ENCODE data around the gene BAIAP2.
A peak's percentile ranks its signal among the peaks of the same experiment; 100 is the strongest.

Gene BAIAP2

DNA sequence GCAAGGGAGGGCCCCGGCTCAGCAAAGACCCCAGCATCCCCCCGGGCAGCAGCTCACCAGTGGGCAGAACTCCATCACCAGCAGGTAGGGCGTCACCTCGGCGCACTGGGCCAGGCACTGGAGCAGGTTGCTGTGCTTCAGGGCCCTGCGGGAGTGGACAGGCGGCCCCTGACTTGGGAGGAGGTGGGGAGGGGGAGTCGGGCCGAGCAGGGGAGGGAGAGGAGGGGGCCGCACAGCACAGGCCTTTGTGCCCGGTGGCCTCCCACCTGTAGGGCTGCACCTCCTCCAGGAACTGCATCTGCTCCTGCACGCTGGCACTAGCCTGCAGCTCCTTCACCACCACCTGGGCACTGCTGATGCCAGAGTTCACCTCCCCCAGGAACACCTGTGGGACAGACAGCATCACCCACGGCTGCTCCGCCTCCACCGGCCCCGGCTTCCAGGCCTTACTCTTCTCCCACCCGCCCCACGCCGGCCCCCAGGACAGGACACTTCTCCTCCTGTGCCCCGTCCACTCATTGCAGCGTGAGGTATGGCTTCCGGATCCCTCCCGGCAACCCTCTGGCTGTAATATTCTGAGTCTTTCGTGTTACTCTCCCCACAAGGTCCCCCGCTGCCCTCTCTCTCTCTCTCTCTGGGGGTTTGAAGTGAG is 92.7 kb downstream of the BAIAP2 start:
- no peak for DNase-seq

- DNase-seq, result no peak
Measured at GRCh38 chr17:81128338-81128737, 93.4 kb downstream of the BAIAP2 start.

- DNase-seq, result no peak
Measured at GRCh38 chr17:81128774-81129173, 93.8 kb downstream of the BAIAP2 start.

DNA sequence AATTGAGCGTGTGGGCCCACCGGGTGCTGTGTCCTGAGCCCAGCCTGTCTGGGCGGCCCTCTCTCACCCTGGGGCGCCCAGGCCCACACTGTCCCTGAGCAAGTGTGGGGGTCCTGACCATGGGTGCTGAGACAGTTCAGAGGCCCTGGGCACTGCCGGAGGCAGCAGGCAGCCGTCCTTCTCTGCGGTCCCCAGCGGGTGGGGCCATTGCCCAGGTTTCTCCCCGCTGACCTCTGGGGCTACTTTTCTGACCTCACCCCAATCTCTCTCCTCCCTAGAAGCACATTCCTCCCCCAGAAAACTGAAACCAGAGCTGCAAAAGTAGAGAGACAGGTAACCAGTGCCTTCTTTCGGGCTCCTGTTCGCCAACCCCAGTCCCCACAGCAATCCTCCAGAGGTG is 94.3 kb downstream of the BAIAP2 start:
- DNase-seq, result no peak

DNA sequence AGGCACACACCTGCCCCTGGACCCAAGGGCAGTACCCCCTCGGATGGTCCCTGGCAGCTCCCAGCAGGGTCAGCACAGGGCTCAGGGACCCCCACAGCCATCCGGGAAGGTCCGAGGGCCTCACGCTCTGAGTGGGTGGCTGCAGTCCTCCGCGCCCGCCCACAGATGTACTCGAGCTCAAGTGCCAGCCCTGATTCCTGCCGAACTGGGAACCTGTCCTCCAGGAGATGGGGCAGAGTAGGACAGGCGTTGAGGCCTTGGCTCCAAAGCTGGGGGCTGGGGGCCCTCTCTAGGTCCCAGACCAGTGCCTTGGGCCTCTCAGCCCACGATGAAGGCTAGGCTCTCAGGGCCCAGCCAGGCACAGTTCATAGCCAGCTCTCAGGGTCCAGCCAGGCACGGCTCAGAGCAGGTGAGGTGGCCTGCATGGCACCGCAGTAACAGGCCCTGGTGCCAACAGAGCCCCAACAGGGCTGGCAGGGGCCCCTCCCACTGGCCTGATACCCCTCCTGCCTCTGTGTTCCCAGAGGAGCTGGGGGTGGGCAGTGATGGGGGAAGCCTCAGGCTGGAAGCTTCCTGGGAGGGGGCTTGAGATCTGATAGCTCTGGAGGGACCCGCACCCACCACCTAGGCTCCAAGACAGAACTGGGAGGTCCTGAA is 94.9 kb downstream of the BAIAP2 start:
- DNase-seq, result no peak

DNA sequence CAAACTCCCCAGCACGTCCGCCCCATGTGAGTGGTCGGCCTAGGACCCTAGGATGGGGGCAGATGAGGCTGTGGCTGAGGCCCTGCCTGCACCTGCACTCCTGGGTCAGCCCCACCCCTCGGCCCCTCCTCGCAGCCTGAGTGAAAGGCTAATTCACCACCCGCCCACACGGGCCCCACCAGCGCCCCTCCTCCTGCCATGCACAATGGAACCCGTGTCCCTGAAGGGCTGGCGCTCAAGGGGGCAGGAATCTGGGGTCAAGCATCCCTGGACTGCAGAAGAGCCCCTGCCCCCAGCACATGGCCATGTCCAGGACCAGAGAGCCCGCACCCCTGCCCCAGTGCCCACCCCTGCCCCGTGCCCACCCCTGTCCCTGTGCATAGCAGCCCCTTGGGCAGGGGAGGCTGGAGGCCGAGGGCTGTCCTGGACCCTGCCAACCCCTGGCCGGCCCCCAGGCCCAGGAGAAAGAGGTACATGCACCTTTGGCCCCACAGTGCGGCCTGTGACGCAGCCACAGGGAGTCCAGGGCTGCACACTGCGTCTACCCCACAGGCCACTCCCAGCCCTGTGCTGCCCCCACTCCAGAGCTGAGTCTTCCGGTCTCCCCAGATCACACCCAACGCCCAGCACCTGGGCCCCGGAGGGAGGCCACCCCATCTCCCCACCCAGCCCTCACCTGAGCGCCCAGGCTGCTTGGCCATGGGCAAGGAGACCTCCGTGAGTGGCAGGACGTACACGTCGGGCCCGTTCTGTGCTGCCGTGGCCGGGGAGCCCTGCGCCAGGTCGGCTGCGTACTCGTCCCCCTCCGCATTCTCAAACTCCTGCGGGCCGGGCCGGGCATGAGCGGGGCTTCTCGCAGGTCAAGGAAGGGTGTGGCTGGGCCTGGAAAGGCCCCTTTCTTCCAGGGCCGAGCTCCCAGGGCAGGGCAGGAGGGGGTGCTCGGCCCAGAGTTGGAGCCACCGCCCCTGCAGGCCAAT is 95.7 kb downstream of the BAIAP2 start:
- no peak for DNase-seq

DNA sequence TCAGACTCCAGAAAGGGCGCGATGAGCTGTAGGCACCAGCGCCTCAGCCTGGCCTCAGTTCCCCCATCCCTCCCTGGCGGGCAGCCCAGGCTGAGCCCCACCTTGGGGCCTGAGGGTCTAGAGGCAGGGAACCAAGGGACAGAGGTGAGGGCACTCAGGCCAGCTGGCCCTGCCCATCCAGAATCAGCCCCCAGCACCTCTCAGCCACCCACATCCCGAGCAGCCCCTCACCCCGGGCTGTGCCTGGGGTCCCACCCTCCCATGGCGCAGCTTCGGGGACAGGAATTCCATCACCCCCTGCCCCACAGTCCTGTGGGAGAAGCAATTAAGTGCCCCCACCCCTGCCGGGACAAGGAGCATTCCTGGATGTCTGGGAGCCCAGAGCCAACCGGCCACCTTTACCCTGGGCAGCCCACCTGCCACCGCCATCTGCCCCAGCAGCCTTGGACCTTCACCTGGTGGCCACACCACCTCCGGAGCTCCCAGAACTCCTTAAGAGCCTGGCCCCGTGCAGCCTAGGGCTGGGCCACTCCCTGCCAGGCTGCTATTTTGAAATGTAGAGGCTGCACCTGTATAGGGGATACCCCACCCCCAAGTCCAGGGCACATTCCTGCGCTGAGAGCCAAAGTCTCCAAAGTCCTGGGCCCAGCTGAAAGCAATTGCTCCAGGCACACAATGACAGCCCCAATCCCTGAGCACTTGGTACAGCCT is 96.7 kb downstream of the BAIAP2 start:
- DNase-seq, result no peak

DNA sequence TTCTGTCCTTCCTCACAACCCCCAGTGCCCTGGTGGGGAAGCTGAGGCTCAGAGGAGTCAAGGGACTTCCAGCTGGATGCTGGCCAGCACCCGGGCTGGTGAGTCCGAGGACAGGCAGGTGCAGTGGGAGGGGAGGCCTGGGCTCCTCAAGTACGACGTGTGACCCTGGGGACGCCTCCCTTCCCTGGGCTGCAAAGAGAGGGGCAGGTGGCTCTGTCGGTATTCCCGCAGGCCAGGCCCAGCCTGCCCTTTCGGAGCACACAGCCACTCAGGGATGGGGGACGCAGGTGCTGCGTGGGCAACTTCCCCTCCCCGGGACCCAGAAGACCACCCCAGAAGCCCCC is 97.2 kb downstream of the BAIAP2 start:
- no peak for DNase-seq

- DNase-seq, result no peak
Measured at GRCh38 chr17:81132770-81133723, 98.1 kb downstream of the BAIAP2 start.

GRCh38 chr17:81134064-81134781 is 99.3 kb downstream of the BAIAP2 start:
- no peak for DNase-seq

- no peak for DNase-seq
Measured at GRCh38 chr17:81135505-81136278, 100.7 kb downstream of the BAIAP2 start.

DNA sequence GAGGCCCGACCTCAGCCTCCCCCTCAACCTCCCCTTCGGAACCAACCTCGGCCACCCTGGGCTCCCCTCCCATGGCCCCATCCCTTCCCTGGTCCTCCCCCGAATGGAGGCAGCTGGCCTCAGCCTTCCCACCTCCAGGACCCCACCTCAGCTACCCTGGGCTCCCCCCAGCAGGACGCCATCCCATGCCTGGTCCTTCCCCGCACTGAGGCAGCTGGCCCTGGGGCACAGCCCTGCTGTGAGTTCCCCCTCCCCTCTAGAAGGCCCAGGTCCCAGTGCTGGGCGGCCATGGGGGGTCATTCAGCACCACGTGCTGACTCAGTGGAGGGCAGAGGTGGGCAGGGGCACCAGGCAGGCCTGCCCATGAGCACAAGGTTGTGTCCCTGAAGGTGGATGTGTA is 101.4 kb downstream of the BAIAP2 start:
- no peak for DNase-seq

GRCh38 chr17:81137248-81137647 is 102.3 kb downstream of the BAIAP2 start:
- no peak for DNase-seq

DNA sequence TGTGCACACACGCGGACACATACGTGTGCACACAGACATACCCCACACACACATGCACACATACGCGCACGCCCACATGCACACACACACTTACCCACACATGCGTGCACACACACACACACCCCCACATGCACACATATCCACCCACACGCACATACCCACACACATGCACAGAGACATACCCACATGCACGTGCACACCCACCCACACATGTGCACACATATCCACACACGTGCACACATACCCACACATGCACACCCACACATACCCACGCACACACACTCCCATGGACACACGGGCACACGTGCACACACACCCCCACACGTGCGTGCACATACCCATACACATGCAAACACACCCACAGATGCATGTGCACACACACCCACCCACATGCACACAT is 103.1 kb downstream of the BAIAP2 start:
- DNase-seq, result no peak

GRCh38 chr17:81138500-81138899 is 103.5 kb downstream of the BAIAP2 start:
- DNase-seq, result no peak

- DNase-seq, result no peak
Measured at GRCh38 chr17:81139428-81139827, 104.5 kb downstream of the BAIAP2 start.

DNA sequence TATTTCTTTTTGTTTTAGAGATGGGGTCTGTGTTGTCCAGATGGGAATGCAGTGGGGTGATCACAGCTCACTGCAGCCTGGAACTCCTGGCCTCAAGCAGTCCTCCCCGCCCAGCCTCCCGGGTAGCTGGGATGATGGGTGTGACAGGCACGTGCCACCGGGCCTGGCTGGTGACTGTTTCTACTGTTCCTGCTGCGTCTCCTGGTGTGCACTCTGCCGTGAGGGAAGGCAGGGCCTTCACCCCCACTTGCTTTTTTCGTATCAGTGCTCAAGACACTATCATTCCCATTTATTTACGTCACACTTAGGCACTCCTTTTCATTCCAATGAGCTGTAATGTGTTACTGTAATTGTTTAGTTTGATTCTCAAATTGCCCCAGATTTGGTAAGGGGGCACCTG is 105.1 kb downstream of the BAIAP2 start:
- no peak for DNase-seq

DNA sequence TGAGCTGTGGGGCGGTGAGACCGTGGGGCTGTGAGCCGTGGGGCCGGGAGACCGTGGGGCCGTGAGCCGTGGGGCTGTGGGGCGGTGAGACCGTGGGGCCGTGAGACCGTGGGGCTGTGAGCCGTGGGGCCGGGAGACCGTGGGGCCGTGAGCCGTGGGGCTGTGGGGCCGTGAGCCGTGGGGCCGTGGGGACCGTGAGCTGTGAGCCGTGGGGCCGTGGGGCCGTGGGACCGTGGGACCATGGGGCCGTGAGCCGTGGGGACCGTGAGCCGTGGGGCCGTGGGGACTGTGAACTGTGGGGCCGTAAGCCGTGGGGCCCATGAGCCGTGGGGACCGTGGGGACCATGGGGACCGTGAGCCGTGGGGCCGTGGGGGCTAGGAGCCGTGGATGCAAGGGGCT is 105.7 kb downstream of the BAIAP2 start:
- no peak for DNase-seq

- DNase-seq, result peak; percentile 62
Measured at GRCh38 chr17:81142301-81143199, 107.6 kb downstream of the BAIAP2 start.

All from fibroblast of skin of abdomen (primary cell).